Measurements from ENCODE around the gene KRT33A.

Gene KRT33A

GRCh38 chr17:41393294-41393693, 42.7 kb upstream of the KRT33A start:
- H3K4me3 ChIP-seq (ENCODE audit: control insufficient read depth, low read depth, low read length), result no peak overlapping the region
- DNase-seq (ENCODE audit: low read depth), result no peak
- no peak for TF ChIP-seq CTCF (IDR thresholded peaks at IDR 0.05; ENCODE audit: control insufficient read depth, insufficient read depth, low read depth, low read length, missing control alignments)

- H3K4me3 ChIP-seq (ENCODE audit: control insufficient read depth, low read depth, low read length), result no peak overlapping the region
- DNase-seq (ENCODE audit: low read depth), result no peak
- TF ChIP-seq CTCF (IDR thresholded peaks at IDR 0.05; ENCODE audit: control insufficient read depth, insufficient read depth, low read depth, low read length, missing control alignments), result no peak
These were observed 41.6 kb upstream of the KRT33A start for GRCh38 chr17:41392278-41392677.

GRCh38 chr17:41391535-41391934, 40.9 kb upstream of the KRT33A start:
- no peak overlapping the region for H3K4me3 ChIP-seq (ENCODE audit: control insufficient read depth, low read depth, low read length)
- no peak for TF ChIP-seq CTCF (IDR thresholded peaks at IDR 0.05; ENCODE audit: control insufficient read depth, insufficient read depth, low read depth, low read length, missing control alignments)
- DNase-seq (ENCODE audit: low read depth), result no peak

- no peak overlapping the region for H3K4me3 ChIP-seq (ENCODE audit: control insufficient read depth, low read depth, low read length)
- TF ChIP-seq CTCF (IDR thresholded peaks at IDR 0.05; ENCODE audit: control insufficient read depth, insufficient read depth, low read depth, low read length, missing control alignments), result no peak
- no peak for DNase-seq (ENCODE audit: low read depth)
These were observed 39.8 kb upstream of the KRT33A start for GRCh38 chr17:41390411-41390938.

GRCh38 chr17:41387670-41388069, 37.0 kb upstream of the KRT33A start:
- no peak for TF ChIP-seq CTCF (IDR thresholded peaks at IDR 0.05; ENCODE audit: control insufficient read depth, insufficient read depth, low read depth, low read length, missing control alignments)
- no peak overlapping the region for H3K4me3 ChIP-seq (ENCODE audit: control insufficient read depth, low read depth, low read length)
- DNase-seq (ENCODE audit: low read depth), result no peak

GRCh38 chr17:41386227-41386626, 35.6 kb upstream of the KRT33A start:
- no peak for TF ChIP-seq CTCF (IDR thresholded peaks at IDR 0.05; ENCODE audit: control insufficient read depth, insufficient read depth, low read depth, low read length, missing control alignments)
- DNase-seq (ENCODE audit: low read depth), result no peak
- H3K4me3 ChIP-seq (ENCODE audit: control insufficient read depth, low read depth, low read length), result no peak overlapping the region

GRCh38 chr17:41383690-41384089, 33.1 kb upstream of the KRT33A start:
- no peak for DNase-seq (ENCODE audit: low read depth)
- no peak for TF ChIP-seq CTCF (IDR thresholded peaks at IDR 0.05; ENCODE audit: control insufficient read depth, insufficient read depth, low read depth, low read length, missing control alignments)
- no peak overlapping the region for H3K4me3 ChIP-seq (ENCODE audit: control insufficient read depth, low read depth, low read length)
